B cell (primary cell): Measurements from ENCODE around the gene ZSCAN2.

Experiments used
- EZH2 ChIP-seq: IDR thresholded peaks from 2 replicates; pipeline ENCODE4 v1.6.1; 2012; ENCODE audit warnings: borderline replicate concordance, low read depth, mild to moderate bottlenecking, moderate library complexity, low read length; ENCODE audit not compliant: insufficient read depth, poor library complexity, severe bottlenecking
- TF ChIP-seq, protein P1 (sequence below): fragments of 200-600 bp; IDR thresholded peaks from one replicate; pipeline ENCODE4 v1.8.0; 2022; ENCODE audit warnings: antibody characterized with exemption, mild to moderate bottlenecking

DNA sequence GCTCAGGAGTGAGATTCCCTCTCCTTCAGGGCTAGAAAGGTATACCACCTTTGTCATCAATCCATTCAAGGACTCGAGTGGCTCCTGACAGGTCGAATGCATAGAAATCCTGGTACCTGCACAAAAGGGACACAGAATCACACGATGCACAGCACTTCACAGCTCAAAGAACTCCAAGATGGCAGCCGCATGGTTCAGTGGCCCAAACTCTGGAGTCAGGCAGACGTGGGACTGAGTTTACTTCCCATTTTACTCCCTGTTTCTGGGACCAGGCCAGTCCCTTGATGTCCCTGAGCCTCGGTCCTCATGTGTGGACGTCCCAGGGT is 52.7 kb downstream of the ZSCAN2 start:
- TF ChIP-seq, protein P1, sequence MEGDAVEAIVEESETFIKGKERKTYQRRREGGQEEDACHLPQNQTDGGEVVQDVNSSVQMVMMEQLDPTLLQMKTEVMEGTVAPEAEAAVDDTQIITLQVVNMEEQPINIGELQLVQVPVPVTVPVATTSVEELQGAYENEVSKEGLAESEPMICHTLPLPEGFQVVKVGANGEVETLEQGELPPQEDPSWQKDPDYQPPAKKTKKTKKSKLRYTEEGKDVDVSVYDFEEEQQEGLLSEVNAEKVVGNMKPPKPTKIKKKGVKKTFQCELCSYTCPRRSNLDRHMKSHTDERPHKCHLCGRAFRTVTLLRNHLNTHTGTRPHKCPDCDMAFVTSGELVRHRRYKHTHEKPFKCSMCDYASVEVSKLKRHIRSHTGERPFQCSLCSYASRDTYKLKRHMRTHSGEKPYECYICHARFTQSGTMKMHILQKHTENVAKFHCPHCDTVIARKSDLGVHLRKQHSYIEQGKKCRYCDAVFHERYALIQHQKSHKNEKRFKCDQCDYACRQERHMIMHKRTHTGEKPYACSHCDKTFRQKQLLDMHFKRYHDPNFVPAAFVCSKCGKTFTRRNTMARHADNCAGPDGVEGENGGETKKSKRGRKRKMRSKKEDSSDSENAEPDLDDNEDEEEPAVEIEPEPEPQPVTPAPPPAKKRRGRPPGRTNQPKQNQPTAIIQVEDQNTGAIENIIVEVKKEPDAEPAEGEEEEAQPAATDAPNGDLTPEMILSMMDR = no peak
- TF ChIP-seq EZH2 = no peak
